Osteoblast (primary cell): ENCODE results near the gene RPSA. TPM values are rescaled to one million over a fixed set of nuclear protein-coding genes. Genes with fewer than 3 reads are reported as not detected.
"Not testable (repeated sequence)": the region's sequence is repeated elsewhere in the genome, so short reads cannot be mapped to it uniquely, and the experiment has no call there.

Source experiments
- DNase-seq: peaks from one replicate; pipeline ENCODE4 v3.0.0; 2011; ENCODE audit warnings: low spot score, mixed read lengths; ENCODE audit not compliant: insufficient read length; ENCODE audit errors: missing footprints
- H2AFZ ChIP-seq: 2 replicates; pipeline ENCODE4 v1.6.0; 2011; ENCODE audit warnings: mild to moderate bottlenecking, low read length
- H3K27ac ChIP-seq: 2 replicates; pipeline ENCODE4 v1.5.1; 2011; ENCODE audit warnings: mild to moderate bottlenecking, low read depth, low read length, moderate library complexity
- H3K27me3 ChIP-seq: 2 replicates; pipeline ENCODE4 v1.6.0; 2012; ENCODE audit warnings: mild to moderate bottlenecking, control low read depth, inconsistent platforms, low read length, moderate library complexity; ENCODE audit not compliant: insufficient read depth
- H3K36me3 ChIP-seq: 2 replicates; pipeline ENCODE4 v1.5.1; 2011; ENCODE audit warnings: mild to moderate bottlenecking, low read length, control low read depth, moderate library complexity; ENCODE audit not compliant: insufficient read depth
- H3K4me1 ChIP-seq: 2 replicates; pipeline ENCODE4 v1.5.1; 2011; ENCODE audit warnings: mild to moderate bottlenecking, low read length, control low read depth, moderate library complexity; ENCODE audit not compliant: insufficient read depth
- H3K4me2 ChIP-seq: 2 replicates; pipeline ENCODE4 v1.6.0; 2011; ENCODE audit warnings: mild to moderate bottlenecking, low read length; ENCODE audit not compliant: insufficient read depth
- H3K4me3 ChIP-seq: fragments of 200-600 bp; sonication (generic); 3 replicates; pipeline ENCODE4 v1.5.1; 2012; ENCODE audit warnings: mild to moderate bottlenecking, low read length, inconsistent platforms; ENCODE audit not compliant: insufficient read depth
- H3K79me2 ChIP-seq: 2 replicates; pipeline ENCODE4 v1.6.0; 2012; ENCODE audit warnings: mild to moderate bottlenecking, low read length, control low read depth, inconsistent platforms; ENCODE audit not compliant: insufficient read depth
- H3K9me3 ChIP-seq: 2 replicates; pipeline ENCODE4 v1.5.1; 2011; ENCODE audit warnings: low read depth, low read length, control low read depth
- H4K20me1 ChIP-seq: 2 replicates; pipeline ENCODE4 v1.6.0; 2012; ENCODE audit warnings: mild to moderate bottlenecking, low read length, control low read depth; ENCODE audit not compliant: insufficient read depth
- total RNA-seq: library from RNA; depleted of rRNA; stranded (reverse); fragments of >200 nt; gene quantifications from 2 replicates; pipeline ENCODE4 v1.2.3, GENCODE V29; 2012
- TF ChIP-seq, protein P1 (sequence below): IDR thresholded peaks from 2 replicates; pipeline ENCODE4 v1.5.1; 2011; ENCODE audit warnings: mild to moderate bottlenecking, low read depth, low read length, moderate library complexity; ENCODE audit errors: extremely low read depth

Gene RPSA
- total RNA-seq, 1 donor, result 1,028 TPM

GRCh38 chr3:39410893-39411292, 4.4 kb downstream of the RPSA start:
- peaks cover 41% of the 10 kb centered on the region for H3K79me2 ChIP-seq
- H3K4me3 ChIP-seq, result no peak overlapping the region
- H3K27me3 ChIP-seq, result no peaks in the 10 kb centered on the region
- TF ChIP-seq, protein P1, sequence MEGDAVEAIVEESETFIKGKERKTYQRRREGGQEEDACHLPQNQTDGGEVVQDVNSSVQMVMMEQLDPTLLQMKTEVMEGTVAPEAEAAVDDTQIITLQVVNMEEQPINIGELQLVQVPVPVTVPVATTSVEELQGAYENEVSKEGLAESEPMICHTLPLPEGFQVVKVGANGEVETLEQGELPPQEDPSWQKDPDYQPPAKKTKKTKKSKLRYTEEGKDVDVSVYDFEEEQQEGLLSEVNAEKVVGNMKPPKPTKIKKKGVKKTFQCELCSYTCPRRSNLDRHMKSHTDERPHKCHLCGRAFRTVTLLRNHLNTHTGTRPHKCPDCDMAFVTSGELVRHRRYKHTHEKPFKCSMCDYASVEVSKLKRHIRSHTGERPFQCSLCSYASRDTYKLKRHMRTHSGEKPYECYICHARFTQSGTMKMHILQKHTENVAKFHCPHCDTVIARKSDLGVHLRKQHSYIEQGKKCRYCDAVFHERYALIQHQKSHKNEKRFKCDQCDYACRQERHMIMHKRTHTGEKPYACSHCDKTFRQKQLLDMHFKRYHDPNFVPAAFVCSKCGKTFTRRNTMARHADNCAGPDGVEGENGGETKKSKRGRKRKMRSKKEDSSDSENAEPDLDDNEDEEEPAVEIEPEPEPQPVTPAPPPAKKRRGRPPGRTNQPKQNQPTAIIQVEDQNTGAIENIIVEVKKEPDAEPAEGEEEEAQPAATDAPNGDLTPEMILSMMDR, result no peak
- H3K4me1 ChIP-seq, result peaks cover 31% of the 10 kb centered on the region
- peaks cover 65% of the 10 kb centered on the region for H3K36me3 ChIP-seq
- no peaks in the 10 kb centered on the region for H3K9me3 ChIP-seq
- no peak for DNase-seq
- H4K20me1 ChIP-seq, result peaks cover 41% of the 10 kb centered on the region
- no peak overlapping the region for H2AFZ ChIP-seq
- peak overlapping the region; percentile 7 for H3K4me2 ChIP-seq
- H3K27ac ChIP-seq, result peak overlapping the region; percentile 60

- DNase-seq, result no peak
- Histone ChIP-seq H3K79me2 (peaks cover 28% of the 10 kb centered on the region), H3K36me3 (peaks cover 63% of the 10 kb centered on the region), H2AFZ (no peak overlapping the region), H3K27me3 (no peaks in the 10 kb centered on the region), H3K4me2 (no peak overlapping the region), H3K27ac (no peak overlapping the region), H3K9me3 (no peaks in the 10 kb centered on the region), H3K4me1 (peaks cover 25% of the 10 kb centered on the region), H4K20me1 (peaks cover 41% of the 10 kb centered on the region), H3K4me3 (no peak overlapping the region)
- TF ChIP-seq, protein P1, result no peak
Measured at GRCh38 chr3:39412668-39413260, 6.2 kb downstream of the RPSA start.

DNA sequence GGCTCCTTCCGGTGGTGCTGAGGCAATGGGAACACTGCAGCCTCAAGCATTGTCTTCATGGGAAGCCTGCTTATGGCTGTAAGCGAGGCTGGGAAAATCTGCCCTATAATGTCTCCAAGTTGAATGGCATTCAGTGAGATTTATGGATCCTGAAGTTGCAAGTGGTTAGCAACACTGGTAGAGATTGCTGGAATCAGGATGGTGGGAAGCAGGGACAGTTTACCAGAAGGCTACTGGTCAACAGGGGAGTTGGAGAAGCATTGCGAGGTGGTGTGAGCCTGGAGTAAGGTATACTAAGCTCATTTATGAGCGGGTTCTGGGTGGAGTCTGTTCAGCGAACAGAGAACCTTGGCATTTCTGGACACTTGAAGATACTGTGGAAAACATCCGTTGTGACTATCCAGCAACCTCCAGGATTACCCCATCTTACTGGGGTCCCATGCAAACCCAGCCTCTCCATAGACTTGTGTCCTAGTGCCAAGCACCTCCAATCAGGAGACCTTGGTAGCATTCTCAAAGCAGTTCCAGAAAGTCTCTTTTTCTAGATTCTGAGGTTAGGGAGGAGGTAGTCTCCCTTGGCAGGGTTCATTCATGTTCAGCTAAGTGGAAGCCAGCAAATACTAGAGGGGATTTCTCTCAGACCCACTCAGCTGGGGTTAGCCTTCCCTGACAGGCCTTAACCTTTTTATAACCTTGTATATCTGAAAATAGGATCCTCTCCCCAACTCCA, 7.3 kb downstream of the RPSA start:
- Histone ChIP-seq H3K27ac (no peak overlapping the region), H3K4me3 (no peak overlapping the region), H4K20me1 (peaks cover 32% of the 10 kb centered on the region), H3K9me3 (no peaks in the 10 kb centered on the region), H3K4me1 (peaks cover 14% of the 10 kb centered on the region), H3K79me2 (peaks cover 17% of the 10 kb centered on the region), H3K4me2 (no peak overlapping the region), H3K36me3 (peaks cover 52% of the 10 kb centered on the region), H3K27me3 (no peaks in the 10 kb centered on the region), H2AFZ (no peak overlapping the region)
- TF ChIP-seq, protein P1, result no peak
- peak; percentile 26 for DNase-seq

DNA sequence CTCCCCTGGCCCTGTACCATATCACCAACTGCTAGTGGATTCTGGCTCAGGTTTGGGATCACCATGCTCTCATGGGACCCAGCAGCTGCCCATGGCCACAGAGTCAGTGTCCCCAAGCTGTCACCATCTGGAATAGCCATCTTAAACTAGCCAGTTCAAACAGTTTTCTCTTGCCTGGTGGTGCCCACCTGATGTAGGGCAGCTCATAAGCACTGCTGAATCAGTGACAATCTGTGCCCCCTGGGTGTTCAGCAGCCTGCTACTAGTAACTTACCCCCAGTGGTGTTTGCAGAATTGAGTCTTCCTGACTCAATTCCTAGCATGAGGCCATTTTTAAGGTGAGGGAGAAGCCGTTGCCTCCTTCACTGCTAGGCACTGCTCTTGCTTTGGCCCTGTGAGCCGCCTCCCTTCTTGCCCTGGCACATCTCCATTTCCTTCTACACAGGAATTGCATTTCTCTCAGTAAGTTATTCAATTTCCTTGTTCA, 7.9 kb downstream of the RPSA start:
- Histone ChIP-seq H3K4me3 (no peak overlapping the region), H3K4me1 (peaks cover 8% of the 10 kb centered on the region), H3K4me2 (no peak overlapping the region), H3K36me3 (peaks cover 46% of the 10 kb centered on the region), H2AFZ (no peak overlapping the region), H3K27ac (no peak overlapping the region), H4K20me1 (peaks cover 29% of the 10 kb centered on the region), H3K9me3 (no peaks in the 10 kb centered on the region), H3K79me2 (peaks cover 12% of the 10 kb centered on the region), H3K27me3 (no peaks in the 10 kb centered on the region)
- TF ChIP-seq, protein P1, result no peak
- DNase-seq, result no peak

- DNase-seq, H3K79me2 ChIP-seq, H3K4me2 ChIP-seq, H3K4me1 ChIP-seq, H3K9me3 ChIP-seq, H3K27ac ChIP-seq, H2AFZ ChIP-seq, H3K4me3 ChIP-seq, H3K27me3 ChIP-seq: not testable (repeated sequence)
- H4K20me1 ChIP-seq, result peaks cover 21% of the 10 kb centered on the region
- peaks cover 37% of the 10 kb centered on the region for H3K36me3 ChIP-seq
Measured at GRCh38 chr3:39415302-39415701, 8.8 kb downstream of the RPSA start.
